MM.1S (cell line): Measurements from ENCODE around the gene MAP3K2.

Experiments used
- EZH2 ChIP-seq: fragments of 300-600 bp; sonication (generic); optimal IDR thresholded peaks from 2 replicates; pipeline ENCODE3; 2017; ENCODE audit warnings: low read depth, mild to moderate bottlenecking, antibody characterized with exemption, low read length, mixed read lengths
- EZH2phosphoT487 ChIP-seq: fragments of 300-600 bp; sonication (generic); IDR thresholded peaks from 2 replicates; pipeline ENCODE4 v1.6.1; 2018; ENCODE audit warnings: antibody characterized with exemption, low read length
- TF ChIP-seq, protein P1 (sequence below): fragments of 300-600 bp; sonication (generic); IDR thresholded peaks from 2 replicates; pipeline ENCODE4 v1.5.1; 2016; ENCODE audit warnings: antibody characterized with exemption, low read length, mixed read lengths

DNA sequence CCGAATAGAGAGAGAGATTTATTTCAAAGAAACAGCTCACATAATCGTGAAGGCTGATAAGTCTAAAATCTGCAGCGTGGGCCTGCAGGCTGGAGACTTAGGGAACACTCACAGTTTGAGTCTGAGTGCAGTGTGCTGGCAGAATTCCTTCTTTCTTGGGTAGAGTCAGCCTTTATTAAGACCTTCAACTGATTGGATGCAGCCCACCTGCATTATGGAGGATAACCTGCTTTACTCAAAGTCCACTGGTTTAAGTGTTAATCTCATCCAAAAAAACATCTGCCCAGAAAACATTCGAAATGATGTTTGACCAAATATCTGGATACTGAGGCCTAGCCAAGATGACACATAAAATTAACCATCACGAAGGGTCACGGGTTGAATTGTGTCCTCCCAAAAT, 46.7 kb upstream of the MAP3K2 start:
- TF ChIP-seq, protein P1, sequence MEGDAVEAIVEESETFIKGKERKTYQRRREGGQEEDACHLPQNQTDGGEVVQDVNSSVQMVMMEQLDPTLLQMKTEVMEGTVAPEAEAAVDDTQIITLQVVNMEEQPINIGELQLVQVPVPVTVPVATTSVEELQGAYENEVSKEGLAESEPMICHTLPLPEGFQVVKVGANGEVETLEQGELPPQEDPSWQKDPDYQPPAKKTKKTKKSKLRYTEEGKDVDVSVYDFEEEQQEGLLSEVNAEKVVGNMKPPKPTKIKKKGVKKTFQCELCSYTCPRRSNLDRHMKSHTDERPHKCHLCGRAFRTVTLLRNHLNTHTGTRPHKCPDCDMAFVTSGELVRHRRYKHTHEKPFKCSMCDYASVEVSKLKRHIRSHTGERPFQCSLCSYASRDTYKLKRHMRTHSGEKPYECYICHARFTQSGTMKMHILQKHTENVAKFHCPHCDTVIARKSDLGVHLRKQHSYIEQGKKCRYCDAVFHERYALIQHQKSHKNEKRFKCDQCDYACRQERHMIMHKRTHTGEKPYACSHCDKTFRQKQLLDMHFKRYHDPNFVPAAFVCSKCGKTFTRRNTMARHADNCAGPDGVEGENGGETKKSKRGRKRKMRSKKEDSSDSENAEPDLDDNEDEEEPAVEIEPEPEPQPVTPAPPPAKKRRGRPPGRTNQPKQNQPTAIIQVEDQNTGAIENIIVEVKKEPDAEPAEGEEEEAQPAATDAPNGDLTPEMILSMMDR, result no peak
- TF ChIP-seq EZH2phosphoT487, result no peak
- no peak for TF ChIP-seq EZH2
